GM18502 (cell line): ENCODE measurements around the gene MMP11.
A peak's percentile ranks its signal among the peaks of the same experiment; 100 is the strongest.

Experiments used
- ATAC-seq: cut with Tn5 transposase; IDR thresholded peaks from one replicate; pipeline ENCODE4 v1.9.1; 2021; ENCODE audit warnings: mild to moderate bottlenecking; ENCODE audit not compliant: unreplicated experiment, poor library complexity

The MMP11 gene

GRCh38 chr22:23800297-23801237, 27.9 kb downstream of the MMP11 start:
- peak; percentile 61 for ATAC-seq

- no peak for ATAC-seq
Observed at GRCh38 chr22:23801238-23801821, 28.7 kb downstream of the MMP11 start.

GRCh38 chr22:23801886-23802377, 29.3 kb downstream of the MMP11 start:
- no peak for ATAC-seq

GRCh38 chr22:23803001-23803819, 30.6 kb downstream of the MMP11 start:
- no peak for ATAC-seq

- no peak for ATAC-seq
Observed at GRCh38 chr22:23804781-23805291, 32.2 kb downstream of the MMP11 start.

GRCh38 chr22:23806837-23807236, 34.2 kb downstream of the MMP11 start:
- ATAC-seq = no peak

- no peak for ATAC-seq
Observed at GRCh38 chr22:23812378-23812777, 39.7 kb downstream of the MMP11 start.

- ATAC-seq = no peak
Observed at GRCh38 chr22:23815541-23816155, 43.0 kb downstream of the MMP11 start.

- no peak for ATAC-seq
Observed at GRCh38 chr22:23816156-23816976, 43.7 kb downstream of the MMP11 start.

GRCh38 chr22:23817146-23817545, 44.5 kb downstream of the MMP11 start:
- no peak for ATAC-seq

- no peak for ATAC-seq
Observed at GRCh38 chr22:23818541-23818940, 45.9 kb downstream of the MMP11 start.

- no peak for ATAC-seq
Observed at GRCh38 chr22:23820748-23821211, 48.1 kb downstream of the MMP11 start.

GRCh38 chr22:23822101-23822671, 49.5 kb downstream of the MMP11 start:
- ATAC-seq = no peak

- no peak for ATAC-seq
Observed at GRCh38 chr22:23823331-23823791, 50.7 kb downstream of the MMP11 start.

GRCh38 chr22:23824476-23825245, 52.0 kb downstream of the MMP11 start:
- no peak for ATAC-seq

GRCh38 chr22:23825246-23825905, 52.7 kb downstream of the MMP11 start:
- no peak for ATAC-seq
